HCT116 (cell line): ENCODE data around the gene DTX1. TPM values are rescaled to one million over a fixed set of nuclear protein-coding genes. Genes with fewer than 3 reads are reported as not detected.
"Not testable (repeated sequence)": the region's sequence is repeated elsewhere in the genome, so short reads cannot be mapped to it uniquely, and the experiment has no call there.

ENCODE experiments used
- ATAC-seq: fragments of 200-7000 bp; cut with Tn5 transposase; 2 replicates; pipeline ENCODE4 v1.9.1; 2020; ENCODE audit warnings: mild to moderate bottlenecking, moderate library complexity
- BruUV-seq: library from RNA; stranded (reverse); fragments of 400-500 nt; replicated peaks from 2 replicates; lab custom pipeline; 2021; lab: Mats Ljungman, UMichigan
- CTCF ChIA-PET: fragments of 300-600 bp; sonication (Branson Sonifier 250); formaldehyde crosslinking; loops from one replicate; lab custom pipeline; 2021; ENCODE audit warnings: antibody characterized with exemption; lab: Charles Lee
- POLR2A ChIA-PET: fragments of 300-600, 350-600 bp; sonication (Branson Sonifier 250); formaldehyde crosslinking; loops from one replicate; lab custom pipeline; 2021; ENCODE audit warnings: antibody characterized with exemption; lab: Charles Lee
- RAD21 ChIA-PET, 2 experiments: fragments of 300-600 bp; sonication (Branson Sonifier 250); formaldehyde crosslinking; loops; one replicate each; lab custom pipeline; 2023; ENCODE audit warnings: low total read pairs in 2 of 2; ENCODE audit not compliant: uncharacterized antibody in 2 of 2, unreplicated experiment in 2 of 2, low non-redundant PET in 1 of 2; lab: Charles Lee
- DNase-seq: peaks from one replicate; pipeline ENCODE4 v3.0.0-alpha.2; 2010; ENCODE audit warnings: low read depth, low spot score
- H2AFZ ChIP-seq: fragments of 200-600 bp; shearing (Covaris generic), sonication (generic); 2 replicates; pipeline ENCODE4 v1.6.1; 2017; ENCODE audit warnings: low read depth, mixed run types, mixed read lengths, antibody characterized with exemption, low read length; ENCODE audit not compliant: poor library complexity, severe bottlenecking
- H3K27ac ChIP-seq: 2 replicates; pipeline ENCODE4 v1.5.1; 2012; ENCODE audit warnings: low read depth, low read length
- H3K27me3 ChIP-seq: fragments of 200-600 bp; sonication (generic); 2 replicates; pipeline ENCODE4 v1.6.1; 2016; ENCODE audit warnings: mixed run types, low read length, mixed read lengths; ENCODE audit not compliant: insufficient read depth
- H3K36me3 ChIP-seq, 2 experiments: fragments of 200-500 bp in 1 of 2; fragments of 200-600 bp in 1 of 2; sonication (Bioruptor generic) in 1 of 2; sonication (generic) in 1 of 2; 2 replicates each; pipeline versions ENCODE4 v1.5.1 to v1.6.1; 2014 to 2016; ENCODE audit warnings: low read length in 2 of 2, inconsistent platforms in 1 of 2, mixed read lengths in 1 of 2, mixed run types in 1 of 2; ENCODE audit not compliant: insufficient read depth in 2 of 2, control insufficient read depth in 1 of 2
- H3K4me1 ChIP-seq, 2 experiments: fragments of 200-600 bp in 1 of 2; sonication (generic) in 1 of 2; 2 replicates each; pipeline versions ENCODE4 v1.5.1 to v1.6.1; 2012 to 2017; ENCODE audit warnings: low read length in 2 of 2, inconsistent platforms in 1 of 2, mild to moderate bottlenecking in 1 of 2, mixed read lengths in 1 of 2, mixed run types in 1 of 2, moderate library complexity in 1 of 2; ENCODE audit not compliant: insufficient read depth in 2 of 2, control insufficient read depth in 1 of 2
- H3K4me2 ChIP-seq: fragments of 200-600 bp; sonication (generic); 2 replicates; pipeline ENCODE4 v1.6.1; 2017; ENCODE audit warnings: mixed run types, low read length, mixed read lengths
- H3K4me3 ChIP-seq, 2 experiments: fragments of 200-600 bp in 1 of 2; sonication (generic) in 1 of 2; replicated peaks in 1 of 2; 2 replicates each; pipeline ENCODE4 v1.5.1; 2011 to 2016; ENCODE audit warnings: low read length in 2 of 2, control low read depth in 1 of 2, low read depth in 1 of 2, mild to moderate bottlenecking in 1 of 2, mixed read lengths in 1 of 2, mixed run types in 1 of 2
- H3K79me2 ChIP-seq: fragments of 200-600 bp; sonication (generic); 2 replicates; pipeline ENCODE4 v1.6.1; 2017; ENCODE audit warnings: mild to moderate bottlenecking, mixed run types, low read length, moderate library complexity, mixed read lengths; ENCODE audit not compliant: insufficient read depth
- H3K9ac ChIP-seq: fragments of 200-600 bp; sonication (generic); 2 replicates; pipeline ENCODE4 v1.6.1; 2016; ENCODE audit warnings: low read length, mixed read lengths
- H3K9me2 ChIP-seq: fragments of 200-600 bp; sonication (generic), shearing (Covaris generic); 2 replicates; pipeline ENCODE4 v1.6.1; 2017; ENCODE audit warnings: mixed run types, mild to moderate bottlenecking, moderate library complexity; ENCODE audit not compliant: insufficient read depth
- H3K9me3 ChIP-seq, 2 experiments: fragments of 200-500 bp in 1 of 2; fragments of 200-600 bp in 1 of 2; sonication (Bioruptor generic) in 1 of 2; sonication (generic) in 1 of 2; 2 replicates each; pipeline ENCODE4 v1.6.1; 2014 to 2017; ENCODE audit warnings: low read length in 2 of 2, mixed read lengths in 2 of 2, inconsistent platforms in 1 of 2, low read depth in 1 of 2, mild to moderate bottlenecking in 1 of 2, mixed run types in 1 of 2, moderate library complexity in 1 of 2; ENCODE audit not compliant: control insufficient read depth in 1 of 2, insufficient read depth in 1 of 2
- H4K20me1 ChIP-seq: fragments of 200-600 bp; sonication (generic), shearing (Covaris generic); 2 replicates; pipeline ENCODE4 v1.6.1; 2017; ENCODE audit warnings: mixed run types, mild to moderate bottlenecking, moderate library complexity; ENCODE audit not compliant: insufficient read depth
- CBX3 ChIP-seq: IDR thresholded peaks from 2 replicates; pipeline ENCODE4 v1.6.1; 2012; ENCODE audit warnings: low read depth
- ZFX ChIP-seq: fragments of 450-650 bp; IDR thresholded peaks from 2 replicates; pipeline ENCODE4 v1.6.1; 2017
- intact Hi-C: fragments of 100-400 bp; cut with micrococcal nuclease; formaldehyde crosslinking; loops from 2 replicates; pipeline ENCODE4 v1.10.0; 2022
- total RNA-seq: library from RNA; stranded (reverse); gene quantifications from one replicate; pipeline ENCODE4 v1.2.1, GENCODE V29; 2021; ENCODE audit not compliant: unreplicated experiment

Gene DTX1
- total RNA-seq, 1 experiment from 2014 or later = not detected

GRCh38 chr12:113141716-113142115 is 85.2 kb downstream of the DTX1 start:
- H3K27ac ChIP-seq, ATAC-seq, RAD21 ChIA-PET, H4K20me1 ChIP-seq, BruUV-seq, H3K4me3 ChIP-seq, H3K4me2 ChIP-seq, H3K79me2 ChIP-seq, H3K36me3 ChIP-seq, intact Hi-C loops, POLR2A ChIA-PET, DNase-seq, CTCF ChIA-PET, H3K9me2 ChIP-seq, H3K27me3 ChIP-seq, H2AFZ ChIP-seq, H3K9me3 ChIP-seq: not testable (repeated sequence)
- 0 out of 2 replicates have a peak overlapping the region, but pooled peaks have one; percentile 13 for H3K9ac ChIP-seq
- H3K4me1 ChIP-seq = peaks cover 0 to 18% of the 10 kb centered on the region in 2 experiments; a peak in 2 of 4 replicates

- Histone ChIP-seq H3K4me2 (0 out of 2 replicates have a peak overlapping the region, but pooled peaks have one; percentile 15), H3K4me1 (peaks cover 0 to 12% of the 10 kb centered on the region in 2 experiments; a peak in 1 of 4 replicates), H3K4me3 (no peak overlapping the region), H3K36me3 (no peaks in the 10 kb centered on the region), H3K79me2 (no peaks in the 10 kb centered on the region), H4K20me1 (no peaks in the 10 kb centered on the region), H3K9ac (0 out of 2 replicates have a peak overlapping the region, but pooled peaks have one; percentile 13), H3K9me3 (no peaks in the 10 kb centered on the region), H3K9me2 (no peaks in the 10 kb centered on the region), H2AFZ (no peak overlapping the region), H3K27me3 (no peaks in the 10 kb centered on the region), H3K27ac (no peak overlapping the region)
- DNase-seq (no peak), ATAC-seq (peak; percentile 54)
- intact Hi-C loops = no loop called here
- TF ChIP-seq ZFX (0 out of 2 replicates have a peak, but pooled peaks have one; percentile 25), CBX3 (no peak)
- CTCF ChIA-PET = interaction anchor here (1.2 kb wide), 1 partner anchor 11 kb away, joined by 3 read pairs; no protein-coding TSS in a partner anchor
- no TSS peak for BruUV-seq
- POLR2A ChIA-PET = no interaction called here
- RAD21 ChIA-PET = no interaction called here
These were observed 85.8 kb downstream of the DTX1 start for GRCh38 chr12:113142173-113142885.
